Adrenal gland (tissue), 12 donors: ENCODE data around the gene ME2. TPM values are rescaled to one million over a fixed set of nuclear protein-coding genes. Genes with fewer than 3 reads are reported as not detected.
"Not testable (repeated sequence)": the region's sequence is repeated elsewhere in the genome, so short reads cannot be mapped to it uniquely, and the experiment has no call there.

ENCODE experiments used
- DNase-seq, 7 donors: peaks; one replicate each; pipeline ENCODE4 v3.0.0-alpha.2; 2019 to 2020
- H3K27ac ChIP-seq, 5 donors: fragments of 200-600 bp; sonication (generic) in 4 of 5; 1 replicate in 3 of 5; 2 replicates in 2 of 5; pipeline versions ENCODE4 v1.5.1 to v1.8.0; 2016 to 2020; ENCODE audit warnings: mild to moderate bottlenecking in 1 of 5
- H3K27me3 ChIP-seq: fragments of 200-600 bp; 2 replicates; pipeline ENCODE4 v1.8.0; 2021
- H3K36me3 ChIP-seq, 2 donors: fragments of 200-600 bp; replicated peaks in 1 of 2; 1 replicate in 1 of 2; 2 replicates in 1 of 2; pipeline versions ENCODE4 v1.5.1 to v1.8.0; 2018 to 2022
- H3K4me1 ChIP-seq, 2 donors: fragments of 200-600 bp; replicated peaks in 1 of 2; 1 replicate in 1 of 2; 2 replicates in 1 of 2; pipeline versions ENCODE4 v1.5.1 to v1.8.0; 2018 to 2021
- H3K4me3 ChIP-seq, 4 donors: fragments of 200-600 bp; sonication (generic) in 3 of 4; one replicate each; pipeline ENCODE4 v1.5.1; 2016 to 2018
- H3K9me3 ChIP-seq, 3 donors: fragments of 200-600 bp; sonication (generic) in 1 of 3; replicated peaks in 1 of 3; 1 replicate in 2 of 3; 2 replicates in 1 of 3; pipeline versions ENCODE4 v1.5.1 to v1.8.0; 2016 to 2021
- POLR2A ChIP-seq, 2 donors: fragments of 450-650 bp; IDR thresholded peaks; one replicate each; pipeline ENCODE4 v1.6.1; 2017; ENCODE audit warnings: antibody characterized with exemption in 2 of 2, mild to moderate bottlenecking in 2 of 2, moderate library complexity in 1 of 2
- WGBS, 4 donors: extraction: QIAGEN DNeasy Blood & Tissue Kit in 2 of 4; methylation state at CpG; one replicate each; pipeline versions ENCODE4 v1.1.5 to v1.1.7; 2013 to 2017; 5-methylcytosine and 5-hydroxymethylcytosine counted together
- intact Hi-C, 2 donors: fragments of 100-400 bp; cut with DNase I; formaldehyde crosslinking; loops; one replicate each; pipeline versions ENCODE4 v1.14.1 to v1.15.0; 2022 to 2023
- polyA plus RNA-seq, 3 donors: library from polyadenylated mRNA; stranded (reverse); fragments of 200-250 nt in 2 of 3; fragments of 350-450 nt in 1 of 3; fragmentation: Illumina TruSeq in 1 of 3; extraction: RNeasy Lipid Tissue Mini Kit (QIAGEN cat#74804) in 1 of 3; gene quantifications; one replicate each; pipeline ENCODE4 v1.2.3, GENCODE V29; 2013 to 2014
- total RNA-seq, 9 donors: library from RNA; depleted of rRNA in 4 of 9; stranded (reverse); fragments of >200 nt in 4 of 9; fragments of 120-200 nt in 1 of 9; fragmentation: NEBNext Ultra II Directional in 1 of 9; extraction: Animal tissue kit (Norgen Biotek cat#: 25700) in 1 of 9; gene quantifications; one replicate each; pipeline versions ENCODE4 v1.1.0 to v1.2.4, GENCODE V29; 2013 to 2023
- TF ChIP-seq, protein P1 (sequence below), 6 experiments: fragments of 450-650 bp in 4 of 6; fragments of 200-600 bp in 2 of 6; sonication (generic) in 1 of 6; IDR thresholded peaks; 1 replicate in 5 of 6; 2 replicates in 1 of 6; pipeline versions ENCODE4 v1.5.1 to v1.8.0; 2016 to 2021; ENCODE audit warnings: antibody characterized with exemption in 6 of 6, mild to moderate bottlenecking in 2 of 6, moderate library complexity in 1 of 6
- donor health status: healthy with polysubstance abuse.
- donor health status: Bipolar disorder and iron deficiency.
- donor health status: DM: yes; HTN: yes; CAD: no.
- donor health status: DM: no; HTN: no; CAD: no.
- donor health status: DM: no; HTN: no; CAD: no.
- donor health status: DM: yes; HTN: yes; CAD: no.

ME2 gene
- total and polyA plus RNA-seq, 12 donors, result 17.9 to 133 (median 60.4) TPM

- H3K27ac ChIP-seq, result peak overlapping the region in 1 of 5 donors; percentile 99
Measured at GRCh38 chr18:50970006-50970405, 91.1 kb downstream of the ME2 start.

GRCh38 chr18:50972404-50972803, 93.5 kb downstream of the ME2 start:
- 88 to 93% (median 91%) methylated on average over 5 of the region's 5 CpGs for WGBS, 4 donors
- intact Hi-C loops, result loop anchor here in 1 of 2 donors (10.0 kb wide), 1 partner anchor 72 kb away; no protein-coding TSS in a partner anchor
- DNase-seq, result not testable (repeated sequence)

More at GRCh38 chr18:50970006-50970405, 91.1 kb downstream of the ME2 start:
- intact Hi-C loops, result loop anchor here in 1 of 2 donors (10.0 kb wide), 1 partner anchor 75 kb away; no protein-coding TSS in a partner anchor
- Histone ChIP-seq H3K36me3 (peaks cover 0 to 8% of the 10 kb centered on the region in 2 donors), H3K4me1 (peaks cover 7 to 28% of the 10 kb centered on the region in 2 donors), H3K4me3 (no peak overlapping the region), H3K9me3 (no peaks in the 10 kb centered on the region), H3K27me3 (no peaks in the 10 kb centered on the region)
- TF ChIP-seq POLR2A (IDR thresholded peaks at IDR 0.05), result no peak
- TF ChIP-seq, protein P1, sequence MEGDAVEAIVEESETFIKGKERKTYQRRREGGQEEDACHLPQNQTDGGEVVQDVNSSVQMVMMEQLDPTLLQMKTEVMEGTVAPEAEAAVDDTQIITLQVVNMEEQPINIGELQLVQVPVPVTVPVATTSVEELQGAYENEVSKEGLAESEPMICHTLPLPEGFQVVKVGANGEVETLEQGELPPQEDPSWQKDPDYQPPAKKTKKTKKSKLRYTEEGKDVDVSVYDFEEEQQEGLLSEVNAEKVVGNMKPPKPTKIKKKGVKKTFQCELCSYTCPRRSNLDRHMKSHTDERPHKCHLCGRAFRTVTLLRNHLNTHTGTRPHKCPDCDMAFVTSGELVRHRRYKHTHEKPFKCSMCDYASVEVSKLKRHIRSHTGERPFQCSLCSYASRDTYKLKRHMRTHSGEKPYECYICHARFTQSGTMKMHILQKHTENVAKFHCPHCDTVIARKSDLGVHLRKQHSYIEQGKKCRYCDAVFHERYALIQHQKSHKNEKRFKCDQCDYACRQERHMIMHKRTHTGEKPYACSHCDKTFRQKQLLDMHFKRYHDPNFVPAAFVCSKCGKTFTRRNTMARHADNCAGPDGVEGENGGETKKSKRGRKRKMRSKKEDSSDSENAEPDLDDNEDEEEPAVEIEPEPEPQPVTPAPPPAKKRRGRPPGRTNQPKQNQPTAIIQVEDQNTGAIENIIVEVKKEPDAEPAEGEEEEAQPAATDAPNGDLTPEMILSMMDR (IDR thresholded peaks at IDR 0.05), result no peak
- DNase-seq, result peak in 5 of 7 donors; percentile 34 to 70 (median 47)
- WGBS, 4 donors, result 15 to 31% (median 28%) methylated on average over 2 of the region's 2 CpGs

DNA sequence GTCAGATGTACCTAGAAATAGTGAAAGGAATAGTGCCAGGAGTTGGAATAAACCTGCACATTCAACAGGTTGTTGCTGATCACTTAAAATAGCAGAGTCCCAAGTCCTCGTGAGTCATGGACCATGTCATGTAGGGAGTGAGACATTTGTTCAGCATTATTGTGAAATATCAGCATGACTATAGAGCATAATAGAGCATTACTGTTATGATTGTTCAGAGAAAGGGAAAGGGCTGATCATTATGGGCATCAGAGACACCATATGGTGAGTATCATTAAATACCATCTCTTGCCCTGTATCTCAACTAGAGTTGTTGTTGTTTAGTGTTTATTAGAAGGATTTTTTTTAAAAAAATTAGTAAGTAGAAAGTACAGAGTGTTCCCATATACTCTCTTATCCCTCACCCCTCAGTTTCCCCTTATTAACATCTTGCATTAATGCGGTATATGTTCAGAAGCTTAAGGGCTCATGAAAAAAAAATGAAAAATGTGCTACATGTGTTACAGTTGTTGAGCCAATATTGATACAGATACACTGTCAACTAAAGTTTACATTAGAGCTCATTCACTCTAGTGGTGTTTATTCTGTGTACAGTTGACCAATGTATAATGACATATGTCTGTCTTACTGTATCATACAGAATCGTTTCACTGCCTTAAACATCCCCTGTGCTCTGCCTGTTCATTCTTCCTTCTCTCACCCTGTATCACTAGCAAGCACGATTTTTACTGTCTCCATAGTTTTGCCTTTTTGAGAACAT, 94.6 kb downstream of the ME2 start:
- intact Hi-C loops, result loop anchor here in 1 of 2 donors (10.0 kb wide), 1 partner anchor 71 kb away; no protein-coding TSS in a partner anchor
- TF ChIP-seq, protein P1 (IDR thresholded peaks at IDR 0.05), result no peak
- TF ChIP-seq POLR2A (IDR thresholded peaks at IDR 0.05), result no peak
- Histone ChIP-seq H3K27me3 (no peaks in the 10 kb centered on the region), H3K9me3 (no peaks in the 10 kb centered on the region), H3K36me3 (peaks cover 0 to 41% of the 10 kb centered on the region in 2 donors), H3K4me1 (peaks cover 7 to 27% of the 10 kb centered on the region in 2 donors), H3K4me3 (no peak overlapping the region), H3K27ac (peak overlapping the region in 1 of 5 donors; percentile 0)
- DNase-seq, result peak in 5 of 7 donors; percentile 26 to 58 (median 47)
- 69 to 79% (median 77%) methylated on average over 4 of the region's 4 CpGs for WGBS, 4 donors

More at GRCh38 chr18:50972404-50972803, 93.5 kb downstream of the ME2 start:
- not testable (repeated sequence) for H3K9me3 ChIP-seq, H3K27me3 ChIP-seq, H3K4me3 ChIP-seq
- H3K4me1 ChIP-seq, result peaks cover 7 to 28% of the 10 kb centered on the region in 2 donors
- H3K36me3 ChIP-seq, result peaks cover 0 to 30% of the 10 kb centered on the region in 2 donors
- peak overlapping the region in 1 of 5 donors; percentile 31 for H3K27ac ChIP-seq

DNA sequence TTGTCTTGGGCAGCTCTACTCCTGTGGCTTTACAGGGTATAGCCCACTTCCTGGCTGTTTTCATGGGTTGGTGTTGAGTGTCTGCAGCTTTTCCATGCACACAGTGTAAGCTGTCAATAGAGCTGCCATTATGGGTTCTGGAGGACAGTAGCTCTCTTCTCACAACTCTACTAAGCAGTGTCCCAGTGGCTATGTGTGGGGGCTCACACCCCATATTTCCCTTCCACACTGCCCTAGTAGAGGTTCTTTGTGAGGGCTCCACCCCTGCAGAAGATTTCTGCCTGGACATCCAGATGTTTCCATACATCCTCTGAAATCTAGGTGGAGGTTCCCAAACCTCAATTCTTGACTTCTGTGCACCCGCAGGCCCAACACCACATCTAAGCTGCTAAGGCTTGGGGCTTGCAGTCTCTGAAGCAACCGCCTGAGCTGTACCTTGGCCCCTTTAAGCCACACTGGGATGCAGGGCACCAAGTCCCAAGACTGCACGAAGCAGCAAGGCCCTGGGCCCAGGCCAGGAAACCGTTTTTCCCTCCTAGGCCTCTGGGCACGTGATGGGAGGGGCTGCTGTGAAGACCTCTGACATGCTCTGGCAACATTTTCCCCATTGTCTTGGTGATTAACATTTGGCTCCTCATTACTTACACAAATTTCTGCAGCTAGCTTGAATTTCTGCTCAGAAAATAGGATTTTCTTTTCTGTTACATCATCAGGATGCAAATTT, 98.3 kb downstream of the ME2 start:
- peaks cover 0 to 54% of the 10 kb centered on the region in 2 donors for H3K36me3 ChIP-seq
- no peaks in the 10 kb centered on the region for H3K9me3 ChIP-seq
- no peak overlapping the region for H3K27ac ChIP-seq
- H3K4me1 ChIP-seq, result peaks cover 0 to 9% of the 10 kb centered on the region in 2 donors
- no peak overlapping the region for H3K4me3 ChIP-seq
- intact Hi-C loops, result loop anchor here in 1 of 2 donors (10.0 kb wide), 1 partner anchor 68 kb away; no protein-coding TSS in a partner anchor
- no peak for TF ChIP-seq POLR2A (IDR thresholded peaks at IDR 0.05)
- TF ChIP-seq, protein P1 (IDR thresholded peaks at IDR 0.05), result no peak
- WGBS, 4 donors, result 66 to 98% (median 90%) methylated on average over 2 to 5 of the region's 5 CpGs
- DNase-seq, result no peak
- no peaks in the 10 kb centered on the region for H3K27me3 ChIP-seq
